Peyer's patch (tissue), 4 donors: ENCODE results near the gene PACSIN2.

Source experiments
- CTCF ChIP-seq, 6 experiments: fragments of 450-650 bp in 4 of 6; fragments of 200-600 bp in 2 of 6; sonication (generic) in 1 of 6; IDR thresholded peaks; one replicate each; pipeline ENCODE4 v1.5.1; 2017 to 2019; ENCODE audit warnings: antibody characterized with exemption in 6 of 6, mild to moderate bottlenecking in 3 of 6, moderate library complexity in 1 of 6
- POLR2A ChIP-seq, 2 donors: fragments of 450-650 bp; IDR thresholded peaks; one replicate each; pipeline ENCODE4 v1.5.1; 2017; ENCODE audit warnings: antibody characterized with exemption in 2 of 2, mild to moderate bottlenecking in 2 of 2, moderate library complexity in 2 of 2

- TF ChIP-seq CTCF (IDR thresholded peaks at IDR 0.05), result no peak
- TF ChIP-seq POLR2A (IDR thresholded peaks at IDR 0.05), result no peak
Observed at GRCh38 chr22:42881982-42882656, 132.8 kb downstream of the PACSIN2 start.
